ENCODE data around the gene NME4. TPM values are rescaled to one million over a fixed set of nuclear protein-coding genes. Genes with fewer than 3 reads are reported as not detected.

NME4 gene
- total RNA-seq, 1 experiment from 2014 or later: 261 TPM

DNA sequence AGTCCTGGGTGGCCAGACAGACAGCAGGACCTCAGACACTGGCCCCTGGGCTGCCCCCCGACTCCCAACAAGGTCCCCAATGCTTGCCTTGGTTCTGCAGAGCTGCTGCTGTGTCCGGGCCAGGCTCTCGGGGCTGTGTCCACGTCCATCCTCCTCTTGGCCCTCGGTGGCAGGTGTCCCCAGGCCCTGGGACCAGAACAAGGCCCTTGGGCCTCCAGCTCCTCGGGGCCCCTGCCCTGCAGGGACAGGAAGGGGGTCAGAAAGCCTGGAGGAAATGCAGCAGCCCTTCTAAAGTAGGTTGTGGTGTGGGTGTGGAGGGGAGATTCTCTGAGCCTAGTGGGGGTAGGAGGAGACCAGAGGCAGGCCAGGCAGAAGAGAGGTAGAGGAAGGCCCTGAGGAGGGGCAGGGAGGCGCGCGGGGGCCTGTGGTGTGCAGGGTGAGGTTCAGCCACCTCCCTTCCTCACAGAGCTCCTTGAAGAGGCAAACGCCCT is 42.0 kb upstream of the NME4 start:
- POLR2A ChIA-PET (ENCODE audit: low non-redundant PET): no interaction called here

DNA sequence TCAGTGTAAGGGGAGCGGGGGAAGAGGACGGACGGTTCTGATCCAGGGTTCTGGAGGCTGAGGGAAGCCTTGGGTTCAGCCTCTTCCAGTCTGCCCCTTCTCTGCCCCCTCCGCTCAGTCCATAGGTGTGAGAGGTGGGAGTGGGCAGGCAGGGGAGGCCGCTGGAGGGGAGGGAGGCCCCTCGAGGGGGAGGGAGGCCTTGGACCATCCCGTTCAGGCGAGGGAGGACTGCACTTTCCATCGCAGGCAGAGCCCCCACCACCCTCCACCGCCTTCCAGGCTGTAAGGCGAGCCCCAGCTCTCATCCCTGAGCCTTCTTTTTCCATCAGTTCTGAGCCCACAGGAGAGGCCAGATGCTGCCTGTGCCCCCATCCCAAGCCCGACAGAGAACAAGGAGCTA is 40.3 kb upstream of the NME4 start:
- DNase-seq (ENCODE audit: low spot score): no peak
- no TSS peak for BruUV-seq (replicated peaks)
- ChIA-PET CTCF (no interaction called here), POLR2A (ENCODE audit: low non-redundant PET) (no interaction called here)
- no peaks in the 10 kb centered on the region for H3K27me3 ChIP-seq (replicated peaks; ENCODE audit: insufficient read depth, low read depth, low read length, poor library complexity)
- no peak overlapping the region for H3K4me3 ChIP-seq (ENCODE audit: low read depth, low read length, poor library complexity, severe bottlenecking)
- H3K9me3 ChIP-seq (ENCODE audit: low read depth, low read length, poor library complexity, severe bottlenecking): no peaks in the 10 kb centered on the region
- no peak overlapping the region for H3K27ac ChIP-seq (ENCODE audit: low read depth, low read length, poor library complexity, severe bottlenecking)
- intact Hi-C loops (cut with micrococcal nuclease; ENCODE audit: unreplicated experiment): no loop called here
- H3K36me3 ChIP-seq (ENCODE audit: insufficient read depth, low read length, poor library complexity, severe bottlenecking): no peaks in the 10 kb centered on the region
- no peaks in the 10 kb centered on the region for H3K4me1 ChIP-seq (ENCODE audit: insufficient read depth, low read length, poor library complexity, severe bottlenecking)
- TF ChIP-seq, protein P1, sequence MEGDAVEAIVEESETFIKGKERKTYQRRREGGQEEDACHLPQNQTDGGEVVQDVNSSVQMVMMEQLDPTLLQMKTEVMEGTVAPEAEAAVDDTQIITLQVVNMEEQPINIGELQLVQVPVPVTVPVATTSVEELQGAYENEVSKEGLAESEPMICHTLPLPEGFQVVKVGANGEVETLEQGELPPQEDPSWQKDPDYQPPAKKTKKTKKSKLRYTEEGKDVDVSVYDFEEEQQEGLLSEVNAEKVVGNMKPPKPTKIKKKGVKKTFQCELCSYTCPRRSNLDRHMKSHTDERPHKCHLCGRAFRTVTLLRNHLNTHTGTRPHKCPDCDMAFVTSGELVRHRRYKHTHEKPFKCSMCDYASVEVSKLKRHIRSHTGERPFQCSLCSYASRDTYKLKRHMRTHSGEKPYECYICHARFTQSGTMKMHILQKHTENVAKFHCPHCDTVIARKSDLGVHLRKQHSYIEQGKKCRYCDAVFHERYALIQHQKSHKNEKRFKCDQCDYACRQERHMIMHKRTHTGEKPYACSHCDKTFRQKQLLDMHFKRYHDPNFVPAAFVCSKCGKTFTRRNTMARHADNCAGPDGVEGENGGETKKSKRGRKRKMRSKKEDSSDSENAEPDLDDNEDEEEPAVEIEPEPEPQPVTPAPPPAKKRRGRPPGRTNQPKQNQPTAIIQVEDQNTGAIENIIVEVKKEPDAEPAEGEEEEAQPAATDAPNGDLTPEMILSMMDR (conservative IDR thresholded peaks at IDR 0.05; ENCODE audit: low read depth, low read length): no peak
- no peak for TF ChIP-seq EZH2 (IDR thresholded peaks at IDR 0.05; ENCODE audit: borderline replicate concordance, low read depth, low read length, poor library complexity, severe bottlenecking)

More for the DNA sequence above, 42.0 kb upstream of the NME4 start:
- no peak overlapping the region for H3K27ac ChIP-seq (ENCODE audit: low read depth, low read length, poor library complexity, severe bottlenecking)
- TF ChIP-seq, protein P1 (conservative IDR thresholded peaks at IDR 0.05; ENCODE audit: low read depth, low read length): no peak
- no peak for TF ChIP-seq EZH2 (IDR thresholded peaks at IDR 0.05; ENCODE audit: borderline replicate concordance, low read depth, low read length, poor library complexity, severe bottlenecking)
- H3K4me3 ChIP-seq (ENCODE audit: low read depth, low read length, poor library complexity, severe bottlenecking): no peak overlapping the region
- no peaks in the 10 kb centered on the region for H3K9me3 ChIP-seq (ENCODE audit: low read depth, low read length, poor library complexity, severe bottlenecking)
- no peaks in the 10 kb centered on the region for H3K27me3 ChIP-seq (replicated peaks; ENCODE audit: insufficient read depth, low read depth, low read length, poor library complexity)
- intact Hi-C loops (cut with micrococcal nuclease; ENCODE audit: unreplicated experiment): no loop called here
- no peak for DNase-seq (ENCODE audit: low spot score)
- no TSS peak for BruUV-seq (replicated peaks)
- H3K36me3 ChIP-seq (ENCODE audit: insufficient read depth, low read length, poor library complexity, severe bottlenecking): peaks cover 6% of the 10 kb centered on the region
- CTCF ChIA-PET: interaction anchor here (0.6 kb wide), 1 partner anchor 258 kb away, joined by 5 read pairs; no protein-coding TSS in a partner anchor
- no peaks in the 10 kb centered on the region for H3K4me1 ChIP-seq (ENCODE audit: insufficient read depth, low read length, poor library complexity, severe bottlenecking)

DNA sequence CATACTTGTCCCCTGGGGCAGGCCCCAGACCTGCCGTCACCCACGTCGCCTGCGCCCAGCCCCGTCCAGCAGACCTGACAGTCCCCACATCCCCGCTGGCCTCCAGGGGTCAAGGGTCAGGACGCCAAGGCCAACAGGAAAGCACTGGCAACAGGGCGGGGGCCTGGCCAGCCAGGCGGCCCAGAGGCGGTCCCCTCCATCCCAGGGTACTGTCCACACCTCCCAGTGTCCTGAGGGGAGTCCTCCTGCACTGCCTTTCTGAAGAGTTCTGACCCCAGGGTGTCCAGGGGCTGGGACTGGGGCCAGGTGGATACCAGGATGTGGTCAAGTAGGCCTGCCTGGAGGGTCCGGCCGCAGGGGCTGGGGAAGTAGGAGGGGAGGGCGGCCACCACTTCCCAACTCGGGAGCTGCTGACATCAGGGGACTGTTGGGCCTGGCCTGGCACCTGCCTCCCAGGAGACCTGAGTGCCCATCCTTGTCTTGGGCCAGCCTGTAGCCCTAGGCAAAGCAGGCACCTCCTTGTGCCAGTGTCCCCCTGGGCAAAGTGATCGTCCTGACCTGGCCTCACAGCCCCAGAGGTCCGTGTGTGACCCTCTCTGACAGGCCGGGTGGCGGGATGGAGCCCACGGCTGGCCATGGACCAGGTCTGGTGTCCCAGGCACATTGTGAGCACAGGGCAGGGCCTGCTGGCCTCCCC is 37.8 kb upstream of the NME4 start:
- Histone ChIP-seq H3K4me1 (ENCODE audit: insufficient read depth, low read length, poor library complexity, severe bottlenecking) (no peaks in the 10 kb centered on the region), H3K27me3 (replicated peaks; ENCODE audit: insufficient read depth, low read depth, low read length, poor library complexity) (no peaks in the 10 kb centered on the region), H3K27ac (ENCODE audit: low read depth, low read length, poor library complexity, severe bottlenecking) (no peak overlapping the region), H3K36me3 (ENCODE audit: insufficient read depth, low read length, poor library complexity, severe bottlenecking) (no peaks in the 10 kb centered on the region), H3K9me3 (ENCODE audit: low read depth, low read length, poor library complexity, severe bottlenecking) (no peaks in the 10 kb centered on the region), H3K4me3 (ENCODE audit: low read depth, low read length, poor library complexity, severe bottlenecking) (no peak overlapping the region)
- POLR2A ChIA-PET (ENCODE audit: low non-redundant PET): no interaction called here
- CTCF ChIA-PET: no interaction called here
- no TSS peak for BruUV-seq (replicated peaks)
- intact Hi-C loops (cut with micrococcal nuclease; ENCODE audit: unreplicated experiment): no loop called here
- DNase-seq (ENCODE audit: low spot score): no peak
- no peak for TF ChIP-seq EZH2 (IDR thresholded peaks at IDR 0.05; ENCODE audit: borderline replicate concordance, low read depth, low read length, poor library complexity, severe bottlenecking)
- TF ChIP-seq, protein P1 (conservative IDR thresholded peaks at IDR 0.05; ENCODE audit: low read depth, low read length): no peak

Measured in A673 (cell line).